ENCODE measurements around the gene TUSC7. TPM values are rescaled to one million over a fixed set of nuclear protein-coding genes. Genes with fewer than 3 reads are reported as not detected.

Gene TUSC7
- total and polyA plus RNA-seq, 2 of the 8 experiments (the other 6 are each of a cell fraction or from before 2014, with no cell fraction given) = not detected

GRCh38 chr3:116759316-116759715 lies 49.7 kb downstream of the TUSC7 start:
- CTCF ChIA-PET (ENCODE audit: partially characterized antibody) = interaction anchor here (0.5 to 2.8 kb wide), 9 partner anchors 26 to 657 kb away, joined by 3 to 11 read pairs (median 3); no protein-coding TSS in a partner anchor
- Histone ChIP-seq H3K9ac (replicated peaks in 1 of 4; ENCODE audit: extremely low read depth in 1 of 4, low read depth in 3 of 4, low read length in 3 of 4) (no peak overlapping the region), H3K9me3 (ENCODE audit: insufficient read depth in 2 of 2, low read depth in 1 of 2, low read length in 1 of 2) (no peaks in the 10 kb centered on the region), H2BK120ac (replicated peaks; ENCODE audit: low read depth, low read length) (no peak overlapping the region), H3K23me2 (ENCODE audit: low read depth, low read length) (no peaks in the 10 kb centered on the region), H3K4me2 (ENCODE audit: insufficient read depth in 1 of 2, low read depth in 2 of 2, low read length in 2 of 2) (no peak overlapping the region), H3K4me1 (replicated peaks in 1 of 4; ENCODE audit: control insufficient read depth in 3 of 4, insufficient read depth in 4 of 4, low read length in 3 of 4) (peaks cover 0 to 2% (median 0%) of the 10 kb centered on the region in 4 experiments; a peak in 2 of 7 replicates), H3K79me1 (ENCODE audit: low read depth, low read length) (no peaks in the 10 kb centered on the region), H3K27ac (ENCODE audit: low read depth, low read length) (no peak overlapping the region), H2AK5ac (ENCODE audit: low read depth, low read length) (no peak overlapping the region), H2AFZ (ENCODE audit: low read length) (no peak overlapping the region), H4K8ac (ENCODE audit: extremely low read depth, insufficient read depth, low read length) (no peak overlapping the region), H4K5ac (ENCODE audit: insufficient read length, low read depth, low read length) (no peak overlapping the region), H3K36me3 (ENCODE audit: control insufficient read depth in 2 of 4, insufficient read depth in 4 of 4, low read length in 3 of 4) (no peaks in the 10 kb centered on the region), H2BK20ac (ENCODE audit: low read length) (no peak overlapping the region), H3K79me2 (ENCODE audit: control insufficient read depth in 1 of 2, insufficient read depth in 2 of 2, low read length in 2 of 2) (no peaks in the 10 kb centered on the region), H2BK12ac (ENCODE audit: low read depth, low read length) (no peak overlapping the region), H3K4me3 (ENCODE audit: extremely low read depth in 1 of 4, insufficient read depth in 2 of 4, low read depth in 3 of 4, low read length in 4 of 4) (no peak overlapping the region), H3K27me3 (replicated peaks in 1 of 4; ENCODE audit: control insufficient read depth in 3 of 4, extremely low read depth in 1 of 4, insufficient read depth in 3 of 4, low read length in 3 of 4) (no peaks in the 10 kb centered on the region), H3K23ac (ENCODE audit: insufficient read length) (no peak overlapping the region), H3K18ac (ENCODE audit: extremely low read depth, low read length) (no peak overlapping the region), H4K20me1 (replicated peaks in 1 of 2; ENCODE audit: control insufficient read depth in 1 of 2, insufficient read depth in 2 of 2, low read length in 2 of 2) (no peaks in the 10 kb centered on the region), H2BK15ac (ENCODE audit: low read length) (no peak overlapping the region; the same call in 1 of the 2 replicates), H4K91ac (replicated peaks; ENCODE audit: insufficient read length, low read length) (no peak overlapping the region), H2BK5ac (ENCODE audit: low read depth, low read length) (no peak overlapping the region), H3K14ac (ENCODE audit: insufficient read length) (no peak overlapping the region), H3K4ac (replicated peaks; ENCODE audit: insufficient read length, low read depth, low read length) (no peak overlapping the region), H3K56ac (replicated peaks; ENCODE audit: insufficient read length, low read depth, low read length) (no peak overlapping the region)
- FAIRE-seq (no peak), DNase-seq (ENCODE audit: low read depth in 1 of 2, low spot score in 2 of 2) (no peak)
- WGBS, 2 experiments (ENCODE audit: extremely low coverage in 1 of 2, insufficient coverage in 1 of 2, insufficient read length in 1 of 2, insufficient replicate concordance in 2 of 2, low coverage in 1 of 2, low lambda C conversion rate in 2 of 2, missing lambda C conversion rate in 1 of 2) = 92% methylated on average over 1 of the region's 1 CpG; no CpG with 5 or more reads in 1 of the 2 experiments
- TF ChIP-seq KDM5A (IDR thresholded peaks at IDR 0.05; ENCODE audit: low read length) (no peak), SIRT6 (IDR thresholded peaks at IDR 0.05; ENCODE audit: low read length) (no peak), SIX5 (IDR thresholded peaks at IDR 0.05; ENCODE audit: low read depth, low read length) (no peak), KDM4A (IDR thresholded peaks at IDR 0.05; ENCODE audit: low read depth, low read length, severe bottlenecking) (no peak), SAP30 (IDR thresholded peaks at IDR 0.05; ENCODE audit: insufficient read depth, insufficient replicate concordance, low read length) (no peak), CHD1 (IDR thresholded peaks at IDR 0.05; ENCODE audit: low read depth, low read length) (no peak), RXRA (IDR thresholded peaks at IDR 0.05; ENCODE audit: insufficient read depth, low read depth, low read length) (no peak), CEBPB (IDR thresholded peaks at IDR 0.05; ENCODE audit: low read depth, low read length) (no peak), CHD2 (IDR thresholded peaks at IDR 0.05; ENCODE audit: low read length) (no peak), RFX5 (IDR thresholded peaks at IDR 0.05; ENCODE audit: borderline replicate concordance, low read depth, low read length) (no peak)
- TF ChIP-seq, protein P1, sequence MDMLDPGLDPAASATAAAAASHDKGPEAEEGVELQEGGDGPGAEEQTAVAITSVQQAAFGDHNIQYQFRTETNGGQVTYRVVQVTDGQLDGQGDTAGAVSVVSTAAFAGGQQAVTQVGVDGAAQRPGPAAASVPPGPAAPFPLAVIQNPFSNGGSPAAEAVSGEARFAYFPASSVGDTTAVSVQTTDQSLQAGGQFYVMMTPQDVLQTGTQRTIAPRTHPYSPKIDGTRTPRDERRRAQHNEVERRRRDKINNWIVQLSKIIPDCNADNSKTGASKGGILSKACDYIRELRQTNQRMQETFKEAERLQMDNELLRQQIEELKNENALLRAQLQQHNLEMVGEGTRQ (IDR thresholded peaks at IDR 0.05; ENCODE audit: low read length) = no peak
- POLR2A ChIA-PET (ENCODE audit: partially characterized antibody) = no interaction called here
